Left renal cortex interstitium (tissue), 4 donors: ENCODE data around the gene DSPP. TPM values are rescaled to one million over a fixed set of nuclear protein-coding genes. Genes with fewer than 3 reads are reported as not detected.

ENCODE experiments used
- DNase-seq, 4 donors: peaks; one replicate each; pipeline ENCODE4 v3.0.0-alpha.2; 2013; ENCODE audit warnings: low read depth in 4 of 4, low spot score in 2 of 4, missing footprints in 1 of 4
- polyA plus RNA-seq, 4 donors: library from polyadenylated mRNA; unstranded; fragments of 120-200 nt; gene quantifications; one replicate each; pipeline ENCODE4 v1.2.1, GENCODE V29; 2013; ENCODE audit not compliant: insufficient read length in 4 of 4

DSPP gene
- polyA plus RNA-seq, 4 donors, result 0.04 to 0.06 TPM; not detected in 2

DNA sequence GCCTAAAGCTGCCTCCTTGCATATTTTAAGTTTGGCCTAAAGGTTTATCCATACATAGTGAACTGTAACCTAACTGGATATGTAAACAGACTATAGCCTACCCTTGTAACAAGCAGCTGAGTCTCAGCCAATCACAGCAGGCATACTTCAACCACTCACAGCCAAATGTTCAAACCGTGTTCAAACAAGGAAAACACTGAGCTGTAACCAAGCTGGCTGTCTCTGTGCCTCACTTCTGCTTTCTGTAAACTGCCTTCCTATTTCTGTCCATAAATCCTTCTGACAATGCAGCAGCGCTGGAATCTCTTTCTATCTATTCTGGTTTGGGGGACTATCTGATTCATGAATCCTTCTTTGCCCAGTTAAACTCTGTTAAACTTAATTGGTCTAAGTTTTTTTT is 16.4 kb downstream of the DSPP start:
- DNase-seq, result no peak

DNA sequence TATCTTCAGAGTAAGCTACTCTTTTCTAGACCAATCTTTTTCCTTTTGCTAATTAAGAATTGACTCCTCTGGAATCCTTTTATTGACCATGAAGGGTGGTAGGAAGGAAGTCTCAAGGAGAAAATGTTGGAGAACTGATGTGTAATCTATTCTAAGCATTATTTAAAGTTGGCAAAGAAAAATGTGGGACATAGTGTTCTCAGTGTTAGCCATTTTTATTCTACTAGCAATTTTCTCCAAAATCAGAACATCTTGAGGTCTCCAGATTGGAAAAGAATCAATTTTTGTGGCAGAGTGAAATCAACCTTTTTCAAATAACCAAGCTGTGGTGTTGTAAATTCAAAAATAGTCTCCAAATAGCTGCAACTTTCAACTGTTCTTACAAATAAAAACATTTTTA is 23.3 kb downstream of the DSPP start:
- no peak for DNase-seq

DNA sequence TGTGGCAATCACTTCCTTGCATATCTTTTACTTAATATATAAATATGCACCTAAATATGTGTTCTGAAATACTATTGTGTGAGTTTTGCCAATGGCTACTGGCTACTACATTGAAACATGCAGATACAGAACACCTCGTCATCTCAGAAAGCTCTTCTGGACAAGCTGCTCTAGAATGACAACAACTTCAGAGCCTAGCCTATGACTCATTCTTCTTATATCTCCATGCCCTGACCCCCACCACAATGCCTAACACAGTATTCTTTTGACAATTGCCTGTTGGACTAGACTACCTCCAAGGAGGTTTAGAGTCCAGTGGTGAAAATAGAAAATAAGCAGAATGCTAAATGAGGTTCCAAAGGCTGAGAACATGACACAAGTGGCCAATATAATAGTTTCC is 24.1 kb downstream of the DSPP start:
- DNase-seq, result no peak

DNA sequence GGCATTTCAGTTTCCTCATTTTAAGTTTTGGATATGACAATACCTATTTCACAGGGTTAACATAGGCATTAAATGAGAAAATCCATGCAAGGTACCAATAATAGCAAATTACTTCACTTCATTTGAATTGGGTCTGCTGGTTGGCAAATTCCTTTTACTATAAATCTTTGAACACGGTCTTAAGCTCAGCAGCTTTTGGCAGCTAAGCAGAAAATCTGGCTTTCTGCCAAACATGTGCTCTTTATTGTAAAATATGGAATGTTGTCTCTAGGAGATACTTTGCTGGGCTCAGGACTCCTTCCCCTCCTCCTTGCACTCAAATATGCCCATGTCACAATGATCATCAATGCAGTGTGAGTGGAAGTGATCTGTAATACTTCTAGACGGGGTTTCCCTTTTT is 24.9 kb downstream of the DSPP start:
- DNase-seq, result peak in 1 of 4 donors; percentile 10

DNA sequence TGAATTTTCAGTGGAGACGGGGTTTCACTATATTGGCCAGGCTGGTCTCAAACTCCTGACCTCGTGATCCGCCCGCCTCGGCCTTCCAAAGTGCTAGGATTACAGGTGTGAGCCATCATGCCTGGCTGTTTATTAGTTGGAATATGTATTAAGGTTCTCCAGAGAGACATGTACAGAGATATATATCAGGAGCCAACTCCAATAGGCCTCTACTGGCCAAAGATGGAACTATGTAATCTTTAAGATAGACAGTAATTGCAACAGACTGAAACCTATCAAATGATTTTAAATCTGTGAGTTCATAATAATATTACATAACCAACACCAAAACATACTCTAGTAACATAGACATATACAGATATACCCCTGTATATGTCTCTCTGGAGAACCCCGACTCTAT is 36.0 kb downstream of the DSPP start:
- DNase-seq, result no peak

DNA sequence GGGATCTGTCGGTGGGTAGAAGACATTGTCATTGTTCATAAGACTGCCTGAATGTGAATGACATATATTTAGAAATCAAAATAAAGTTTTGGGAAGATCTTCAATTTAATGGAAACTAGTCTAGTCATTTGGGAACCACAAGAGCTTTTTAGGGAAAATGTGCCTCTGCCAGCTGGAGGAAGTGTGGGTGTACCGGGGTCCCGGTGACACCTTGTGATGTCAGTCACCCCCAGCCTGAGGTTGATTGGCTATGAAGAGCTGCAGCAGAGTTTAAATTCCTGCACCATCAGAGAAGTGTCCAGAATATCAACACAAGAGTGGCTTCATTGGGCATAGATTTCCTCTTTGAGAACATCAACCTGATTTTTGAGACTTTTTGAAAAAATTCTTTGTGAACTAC is 41.7 kb downstream of the DSPP start, which contains the start of gene DMP1:
TSS of gene DMP1 (plus strand) at position 301 of the 400 bp plus-strand sequence. CDS start 6,213 bp downstream, outside the sequence.
- DNase-seq, result no peak

DNA sequence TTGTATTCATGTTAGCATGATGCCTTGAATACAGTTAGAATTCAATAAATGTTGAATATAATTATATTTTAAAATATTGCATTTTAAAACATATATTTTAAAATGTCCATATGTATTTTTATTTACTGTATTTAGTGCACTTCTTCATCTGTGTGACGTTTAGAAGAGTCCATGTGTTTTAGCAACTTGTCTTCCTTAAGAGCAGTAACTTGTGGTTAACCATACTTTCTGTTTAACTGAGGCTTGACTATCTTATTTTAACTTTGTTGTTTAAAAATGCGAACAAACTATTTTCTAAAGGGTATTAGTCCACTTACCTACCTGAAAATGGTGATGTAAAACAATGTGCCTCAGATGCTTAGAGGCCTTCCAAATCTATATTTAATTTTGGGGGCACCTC is 42.6 kb downstream of the DSPP start:
- DNase-seq, result no peak

DNA sequence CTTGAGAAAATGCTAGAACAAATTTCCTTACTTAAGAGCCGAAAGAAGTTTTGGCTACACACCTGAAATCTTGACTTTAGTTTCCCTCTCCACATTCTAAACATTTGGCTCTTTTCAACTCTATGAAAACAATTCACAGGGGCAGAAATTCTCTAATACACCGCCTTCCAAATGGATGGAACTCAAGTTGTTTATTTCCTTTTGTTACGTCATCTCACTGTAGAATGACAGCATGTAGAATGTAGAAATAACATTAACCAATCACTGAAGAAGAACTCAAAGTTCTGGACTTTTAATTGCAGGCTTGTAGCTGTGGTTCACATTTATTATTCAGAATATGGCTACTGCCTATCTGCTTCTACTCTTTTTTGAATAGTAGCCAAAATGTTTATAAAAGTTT is 43.6 kb downstream of the DSPP start:
- no peak for DNase-seq

DNA sequence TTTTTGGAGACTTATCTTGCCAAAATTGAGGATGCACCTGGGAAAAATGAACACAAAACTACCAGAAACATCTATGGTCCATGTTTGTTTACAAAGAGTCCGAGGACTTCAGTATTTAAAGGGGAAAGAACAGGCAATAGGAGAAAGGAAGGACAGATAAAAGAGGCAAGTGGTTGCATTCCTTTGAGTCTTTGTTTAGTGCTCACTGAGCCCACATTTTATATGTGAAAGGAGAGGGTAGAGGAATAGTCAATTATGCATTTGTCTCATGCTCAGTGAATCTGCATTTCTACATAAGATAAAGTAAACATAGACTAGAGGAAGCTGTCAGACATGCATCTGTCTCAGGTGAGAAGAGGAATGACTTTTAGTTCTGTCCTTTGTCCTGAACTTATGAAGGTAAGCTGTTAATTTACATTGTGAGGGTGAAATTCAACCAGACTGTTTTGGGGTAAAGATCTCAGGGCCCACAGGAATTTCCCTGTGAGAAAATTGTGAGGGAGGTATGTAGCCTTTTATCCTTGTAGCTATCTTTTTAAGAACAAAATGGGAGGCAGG is 46.2 kb downstream of the DSPP start:
- DNase-seq, result no peak

DNA sequence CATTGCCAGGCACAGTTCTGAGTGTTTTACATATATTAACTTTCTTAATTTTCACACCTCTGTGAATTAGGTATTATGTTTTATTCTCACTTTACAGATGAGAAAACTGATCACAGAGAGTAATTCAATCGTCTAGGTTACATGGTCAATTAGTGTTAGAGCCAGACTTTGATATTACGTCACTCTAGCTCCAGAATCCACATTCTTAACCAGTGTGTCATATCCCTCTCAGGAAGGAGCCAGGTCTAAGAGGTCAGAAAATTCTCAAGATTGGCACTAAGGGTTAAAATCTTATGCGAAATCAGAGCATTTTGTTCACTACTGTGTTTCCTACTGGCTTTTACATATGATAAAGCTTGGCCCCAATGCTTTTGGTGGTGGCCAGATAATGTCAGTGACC is 49.2 kb downstream of the DSPP start:
- DNase-seq, result no peak

DNA sequence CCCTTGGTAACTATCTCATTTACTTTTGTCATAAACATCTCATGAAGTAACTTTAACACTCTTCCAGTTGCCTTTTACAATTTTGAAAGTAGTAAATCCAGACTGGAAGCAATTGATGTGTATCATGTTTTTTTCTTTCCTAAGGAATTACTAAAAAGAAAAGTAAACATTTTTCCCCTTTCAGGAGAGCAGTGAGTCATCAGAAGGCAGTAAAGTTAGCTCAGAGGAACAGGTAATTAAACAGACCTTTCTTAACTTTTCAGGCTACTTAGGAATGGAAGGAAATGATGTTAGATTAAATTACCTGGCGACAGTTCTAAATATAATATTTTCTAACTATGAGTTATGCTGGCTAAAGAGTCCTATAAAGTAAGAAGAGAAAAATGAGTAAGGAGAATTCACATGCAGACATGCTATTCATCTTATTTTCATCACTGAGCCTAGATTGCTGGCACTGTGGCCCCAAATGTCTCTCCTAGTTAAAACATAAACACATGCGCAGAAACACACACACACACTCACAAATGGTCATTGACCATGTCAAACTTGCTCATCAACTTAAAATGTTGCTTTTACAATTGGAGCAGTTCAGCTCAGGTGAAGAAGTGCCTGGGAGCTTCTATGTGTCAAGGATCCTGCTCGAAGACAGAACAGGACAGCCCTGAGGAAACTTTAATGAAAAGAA is 51.1 kb downstream of the DSPP start:
- no peak for DNase-seq

DNA sequence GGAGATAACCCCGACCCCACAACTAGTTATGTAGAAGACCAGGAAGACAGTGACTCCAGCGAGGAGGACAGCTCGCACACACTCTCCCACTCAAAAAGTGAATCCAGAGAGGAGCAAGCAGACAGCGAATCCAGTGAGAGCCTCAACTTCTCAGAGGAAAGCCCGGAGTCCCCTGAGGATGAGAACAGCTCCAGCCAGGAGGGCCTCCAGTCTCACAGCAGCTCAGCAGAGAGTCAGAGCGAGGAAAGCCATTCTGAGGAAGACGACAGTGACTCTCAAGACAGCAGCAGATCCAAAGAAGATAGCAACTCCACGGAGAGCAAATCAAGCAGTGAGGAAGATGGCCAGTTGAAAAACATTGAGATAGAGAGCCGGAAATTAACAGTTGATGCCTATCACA is 54.5 kb downstream of the DSPP start:
- no peak for DNase-seq

Other genes starting within 250 kb of the DSPP start
- 10 to 100 TPM; 55.9 to 67.6 (median 56.7) TPM for gene HSD17B11, start 217.3 kb upstream of the DSPP start, polyA plus RNA-seq
- gene NUDT9, start 186.0 kb upstream of the DSPP start, polyA plus RNA-seq, result 10 to 100 TPM; 61.5 to 69.6 (median 66.6) TPM
- 10 to 100 TPM in 3 of 4 donors, 1 to 10 TPM in 1; 8.5 to 26.8 (median 13.1) TPM for gene SPARCL1, start 79.2 kb upstream of the DSPP start, polyA plus RNA-seq
- under 1 TPM in 2 of 4 donors, not detected in 2; 0.05 to 0.09 TPM for gene DMP1, start 41.8 kb downstream of the DSPP start, polyA plus RNA-seq
- not detected for gene IBSP, start 191.0 kb downstream of the DSPP start, polyA plus RNA-seq
- not detected for gene MEPE, start 224.4 kb downstream of the DSPP start, polyA plus RNA-seq